ENCODE results near the gene RXRA.

Gene RXRA

DNA sequence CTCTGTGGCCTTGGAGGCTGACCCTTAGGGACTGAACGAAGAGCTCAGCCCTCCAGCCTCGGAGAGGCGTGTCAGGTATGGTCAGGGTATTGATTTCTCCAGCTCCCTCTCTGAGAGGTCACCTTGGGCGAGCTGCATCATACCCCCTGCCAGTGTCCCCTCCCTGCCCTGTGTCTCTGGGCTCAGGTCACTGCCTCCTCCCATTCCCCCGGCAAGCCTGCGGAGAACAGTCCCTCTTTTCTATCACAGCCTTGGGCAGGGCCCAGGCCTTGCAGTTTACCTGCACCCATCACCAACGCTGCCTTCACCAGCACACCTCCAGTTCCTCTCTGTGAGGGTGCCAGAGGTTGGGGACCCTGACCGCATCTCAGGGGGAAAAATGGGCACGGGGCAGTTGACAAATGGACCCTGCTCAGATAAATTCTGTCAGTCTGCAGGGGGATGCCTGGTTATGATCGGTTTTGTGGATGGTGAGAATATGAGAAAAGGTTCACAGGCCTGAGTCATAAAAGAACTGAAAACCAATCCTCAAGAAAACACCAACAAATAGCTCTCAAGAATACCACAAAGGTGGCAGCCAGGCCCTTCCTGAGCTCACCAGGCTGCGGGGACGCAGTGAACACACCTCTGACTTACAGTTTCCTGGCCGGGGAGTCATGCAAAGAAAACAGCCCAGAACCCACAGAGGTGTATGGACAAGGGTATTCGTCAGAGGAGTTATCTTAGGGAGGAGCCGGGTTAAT, 24.7 kb upstream of the RXRA start:
- no peak for DNase-seq (ENCODE audit: low spot score)
- Histone ChIP-seq H3K36me3 (replicated peaks in 1 of 2; ENCODE audit: control insufficient read depth in 2 of 2, insufficient read depth in 2 of 2, low read length in 2 of 2) (no peaks in the 10 kb centered on the region), H3K27ac (replicated peaks; ENCODE audit: low read length) (no peak overlapping the region), H2AK5ac (ENCODE audit: low read depth, low read length) (peak overlapping the region; percentile 42), H4K8ac (ENCODE audit: low read depth, low read length) (no peak overlapping the region), H3K18ac (ENCODE audit: low read length) (peak overlapping the region; percentile 84), H3K4ac (ENCODE audit: low read length) (no peak overlapping the region), H3K9me3 (replicated peaks in 1 of 2; ENCODE audit: control insufficient read depth in 2 of 2, insufficient read depth in 1 of 2, low read depth in 1 of 2, low read length in 2 of 2) (peaks cover 0 to 10% of the 10 kb centered on the region in 2 donors), H2BK15ac (ENCODE audit: low read length) (no peak overlapping the region), H3K4me1 (ENCODE audit: control insufficient read depth in 2 of 2, insufficient read depth in 1 of 2, low read depth in 1 of 2, low read length in 2 of 2) (peaks cover 0 to 4% of the 10 kb centered on the region in 2 donors), H3K79me1 (ENCODE audit: low read depth, low read length) (no peaks in the 10 kb centered on the region), H3K4me3 (ENCODE audit: low read length in 2 of 2) (no peak overlapping the region), H2AFZ (ENCODE audit: low read length) (no peak overlapping the region), H2BK120ac (ENCODE audit: low read depth, low read length) (no peak overlapping the region), H3K14ac (ENCODE audit: low read length) (no peak overlapping the region), H3K9ac (ENCODE audit: low read depth, low read length, poor library complexity) (no peak overlapping the region), H3K23ac (ENCODE audit: low read depth, low read length, poor library complexity) (no peak overlapping the region), H4K91ac (ENCODE audit: low read depth, low read length, poor library complexity) (peak overlapping the region; percentile 44), H2BK5ac (ENCODE audit: low read length) (no peak overlapping the region), H3K4me2 (ENCODE audit: insufficient read depth, low read length, poor library complexity, severe bottlenecking) (no peak overlapping the region), H2BK12ac (ENCODE audit: low read length) (peak overlapping the region; percentile 86), H3K27me3 (ENCODE audit: control insufficient read depth in 3 of 3, insufficient read depth in 3 of 3, low read depth in 1 of 3, low read length in 3 of 3) (peaks cover 0 to 5% (median 0%) of the 10 kb centered on the region in 3 experiments)
- WGBS, 2 donors (ENCODE audit: extremely low coverage in 2 of 2, insufficient read length in 2 of 2, insufficient replicate concordance in 1 of 2), result no CpG with 5 or more reads among the region's 15 CpGs

DNA sequence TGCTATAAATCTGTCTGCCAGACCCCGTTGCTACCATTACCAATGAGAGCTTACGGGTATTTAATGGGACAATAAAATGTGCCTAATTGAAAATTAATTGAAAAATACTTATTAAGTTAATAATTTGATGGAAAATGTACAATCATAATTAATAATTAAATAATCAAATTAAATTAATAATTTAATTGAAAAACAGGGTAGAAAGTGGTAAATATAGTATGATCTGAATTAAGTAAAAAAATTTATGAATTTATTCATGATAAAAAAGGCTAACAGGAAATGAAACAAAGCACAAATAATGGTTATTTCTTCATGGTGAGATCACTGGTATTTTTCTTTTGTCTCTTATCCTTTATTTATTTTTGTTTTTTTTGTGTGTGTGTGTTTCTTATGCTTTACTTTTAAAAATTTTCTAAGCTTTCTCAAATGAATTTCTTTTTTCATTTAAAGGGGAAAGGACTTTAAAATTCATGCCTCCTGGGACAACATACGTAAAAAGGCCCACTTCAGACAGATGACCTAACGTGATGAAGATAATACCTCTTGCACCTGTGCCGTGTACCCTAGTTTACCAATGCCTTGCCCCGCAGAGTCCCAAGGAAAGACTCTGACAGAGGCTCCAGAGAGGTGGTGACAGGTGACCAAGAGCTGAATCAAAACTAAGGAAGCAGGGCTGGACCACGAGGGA, 24.0 kb upstream of the RXRA start:
- H4K8ac ChIP-seq (ENCODE audit: low read depth, low read length), result no peak overlapping the region
- no peak overlapping the region for H3K27ac ChIP-seq (replicated peaks; ENCODE audit: low read length)
- no peak overlapping the region for H2BK15ac ChIP-seq (ENCODE audit: low read length)
- H3K36me3 ChIP-seq (replicated peaks in 1 of 2; ENCODE audit: control insufficient read depth in 2 of 2, insufficient read depth in 2 of 2, low read length in 2 of 2), result no peaks in the 10 kb centered on the region
- H3K18ac ChIP-seq (ENCODE audit: low read length), result peak overlapping the region; percentile 46
- no peak overlapping the region for H3K4me3 ChIP-seq (ENCODE audit: low read length in 2 of 2)
- no peak overlapping the region for H3K23ac ChIP-seq (ENCODE audit: low read depth, low read length, poor library complexity)
- no peak overlapping the region for H2AFZ ChIP-seq (ENCODE audit: low read length)
- no peak overlapping the region for H2BK120ac ChIP-seq (ENCODE audit: low read depth, low read length)
- no peak for DNase-seq (ENCODE audit: low spot score)
- no peak overlapping the region for H3K4me2 ChIP-seq (ENCODE audit: insufficient read depth, low read length, poor library complexity, severe bottlenecking)
- no peak overlapping the region for H2BK5ac ChIP-seq (ENCODE audit: low read length)
- no peak overlapping the region for H2AK5ac ChIP-seq (ENCODE audit: low read depth, low read length)
- no peak overlapping the region for H4K91ac ChIP-seq (ENCODE audit: low read depth, low read length, poor library complexity)
- H3K27me3 ChIP-seq (ENCODE audit: control insufficient read depth in 3 of 3, insufficient read depth in 3 of 3, low read depth in 1 of 3, low read length in 3 of 3), result peaks cover 0 to 5% (median 0%) of the 10 kb centered on the region in 3 experiments
- peaks cover 0 to 10% of the 10 kb centered on the region in 2 donors for H3K9me3 ChIP-seq (replicated peaks in 1 of 2; ENCODE audit: control insufficient read depth in 2 of 2, insufficient read depth in 1 of 2, low read depth in 1 of 2, low read length in 2 of 2)
- no peak overlapping the region for H3K4ac ChIP-seq (ENCODE audit: low read length)
- peaks cover 0 to 3% of the 10 kb centered on the region in 2 donors for H3K4me1 ChIP-seq (ENCODE audit: control insufficient read depth in 2 of 2, insufficient read depth in 1 of 2, low read depth in 1 of 2, low read length in 2 of 2)
- H3K14ac ChIP-seq (ENCODE audit: low read length), result peak overlapping the region; percentile 58
- no peaks in the 10 kb centered on the region for H3K79me1 ChIP-seq (ENCODE audit: low read depth, low read length)
- H3K9ac ChIP-seq (ENCODE audit: low read depth, low read length, poor library complexity), result no peak overlapping the region
- no CpG with 5 or more reads among the region's 7 CpGs for WGBS, 2 donors (ENCODE audit: extremely low coverage in 2 of 2, insufficient read length in 2 of 2, insufficient replicate concordance in 1 of 2)
- H2BK12ac ChIP-seq (ENCODE audit: low read length), result no peak overlapping the region

DNA sequence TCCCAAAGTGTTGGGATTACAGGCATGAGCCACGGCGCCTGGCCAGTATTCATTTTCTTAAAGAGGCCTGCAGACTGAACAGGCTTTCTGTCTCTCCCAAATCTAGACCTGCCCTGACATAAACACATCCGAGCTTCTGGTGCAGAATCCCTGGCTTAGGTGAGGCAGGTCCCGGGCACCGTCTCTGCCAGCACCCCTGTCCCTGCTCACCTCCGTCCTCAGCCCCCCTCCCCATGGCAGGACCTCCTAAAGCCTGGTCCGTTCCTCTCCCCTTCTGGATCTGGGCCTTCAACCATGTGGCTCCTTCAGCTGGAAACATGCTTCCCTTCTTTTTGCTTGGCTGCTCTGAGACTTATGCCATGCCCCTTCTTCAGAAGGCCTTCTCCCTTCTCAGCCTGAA, 22.7 kb upstream of the RXRA start:
- Histone ChIP-seq H3K23ac (ENCODE audit: low read depth, low read length, poor library complexity) (peak overlapping the region; percentile 53), H3K4me3 (ENCODE audit: low read length in 2 of 2) (peak overlapping the region in 1 of 2 donors; percentile 23), H2BK15ac (ENCODE audit: low read length) (peak overlapping the region; percentile 24), H4K91ac (ENCODE audit: low read depth, low read length, poor library complexity) (no peak overlapping the region), H3K9ac (ENCODE audit: low read depth, low read length, poor library complexity) (peak overlapping the region; percentile 33), H3K27ac (replicated peaks; ENCODE audit: low read length) (no peak overlapping the region), H2BK12ac (ENCODE audit: low read length) (no peak overlapping the region), H3K27me3 (ENCODE audit: control insufficient read depth in 3 of 3, insufficient read depth in 3 of 3, low read depth in 1 of 3, low read length in 3 of 3) (no peaks in the 10 kb centered on the region), H3K9me3 (replicated peaks in 1 of 2; ENCODE audit: control insufficient read depth in 2 of 2, insufficient read depth in 1 of 2, low read depth in 1 of 2, low read length in 2 of 2) (peaks cover 0 to 10% of the 10 kb centered on the region in 2 donors), H3K4me2 (ENCODE audit: insufficient read depth, low read length, poor library complexity, severe bottlenecking) (no peak overlapping the region), H2BK120ac (ENCODE audit: low read depth, low read length) (no peak overlapping the region), H3K18ac (ENCODE audit: low read length) (no peak overlapping the region), H3K4me1 (ENCODE audit: control insufficient read depth in 2 of 2, insufficient read depth in 1 of 2, low read depth in 1 of 2, low read length in 2 of 2) (peaks cover 0 to 3% of the 10 kb centered on the region in 2 donors), H3K36me3 (replicated peaks in 1 of 2; ENCODE audit: control insufficient read depth in 2 of 2, insufficient read depth in 2 of 2, low read length in 2 of 2) (no peaks in the 10 kb centered on the region), H2BK5ac (ENCODE audit: low read length) (no peak overlapping the region), H3K79me1 (ENCODE audit: low read depth, low read length) (no peaks in the 10 kb centered on the region), H3K14ac (ENCODE audit: low read length) (peak overlapping the region; percentile 47), H4K8ac (ENCODE audit: low read depth, low read length) (no peak overlapping the region), H2AFZ (ENCODE audit: low read length) (no peak overlapping the region), H3K4ac (ENCODE audit: low read length) (no peak overlapping the region), H2AK5ac (ENCODE audit: low read depth, low read length) (no peak overlapping the region)
- DNase-seq (ENCODE audit: low spot score), result no peak
- WGBS, 2 donors (ENCODE audit: extremely low coverage in 2 of 2, insufficient read length in 2 of 2, insufficient replicate concordance in 1 of 2), result no CpG with 5 or more reads among the region's 7 CpGs

DNA sequence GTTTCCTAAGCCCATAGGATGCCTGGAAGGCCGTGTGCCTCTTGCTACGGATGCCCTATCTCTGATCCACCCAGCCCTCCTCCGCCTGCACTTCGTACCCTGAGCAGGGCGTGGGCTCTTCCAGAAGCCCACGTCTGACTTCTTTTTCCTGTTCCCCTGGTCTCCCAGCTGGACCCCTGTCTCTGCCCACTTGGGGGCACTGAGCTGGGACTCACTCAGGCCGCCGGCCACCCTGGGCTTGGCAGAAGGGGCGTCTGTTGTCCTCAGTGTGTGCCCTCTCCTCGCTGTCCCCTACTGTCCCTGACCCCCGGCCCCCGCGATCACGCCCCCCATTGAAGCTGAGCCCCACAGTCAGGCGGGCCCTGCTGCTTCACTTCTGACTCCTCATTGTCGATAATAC, 22.0 kb upstream of the RXRA start:
- H2BK120ac ChIP-seq (ENCODE audit: low read depth, low read length), result no peak overlapping the region
- H3K27me3 ChIP-seq (ENCODE audit: control insufficient read depth in 3 of 3, insufficient read depth in 3 of 3, low read depth in 1 of 3, low read length in 3 of 3), result no peaks in the 10 kb centered on the region
- no peak overlapping the region for H4K91ac ChIP-seq (ENCODE audit: low read depth, low read length, poor library complexity)
- H3K4me3 ChIP-seq (ENCODE audit: low read length in 2 of 2), result no peak overlapping the region
- no peak overlapping the region for H3K27ac ChIP-seq (replicated peaks; ENCODE audit: low read length)
- no peaks in the 10 kb centered on the region for H3K79me1 ChIP-seq (ENCODE audit: low read depth, low read length)
- no peak overlapping the region for H2AFZ ChIP-seq (ENCODE audit: low read length)
- WGBS, 2 donors (ENCODE audit: extremely low coverage in 2 of 2, insufficient read length in 2 of 2, insufficient replicate concordance in 1 of 2), result no CpG with 5 or more reads among the region's 16 CpGs
- no peak overlapping the region for H2BK12ac ChIP-seq (ENCODE audit: low read length)
- peak overlapping the region; percentile 41 for H3K18ac ChIP-seq (ENCODE audit: low read length)
- peak overlapping the region; percentile 24 for H2BK15ac ChIP-seq (ENCODE audit: low read length)
- H3K9ac ChIP-seq (ENCODE audit: low read depth, low read length, poor library complexity), result no peak overlapping the region
- H3K4me1 ChIP-seq (ENCODE audit: control insufficient read depth in 2 of 2, insufficient read depth in 1 of 2, low read depth in 1 of 2, low read length in 2 of 2), result peaks cover 0 to 3% of the 10 kb centered on the region in 2 donors
- H3K4ac ChIP-seq (ENCODE audit: low read length), result no peak overlapping the region
- no peak for DNase-seq (ENCODE audit: low spot score)
- no peak overlapping the region for H3K4me2 ChIP-seq (ENCODE audit: insufficient read depth, low read length, poor library complexity, severe bottlenecking)
- H2BK5ac ChIP-seq (ENCODE audit: low read length), result no peak overlapping the region
- peaks cover 0 to 10% of the 10 kb centered on the region in 2 donors for H3K9me3 ChIP-seq (replicated peaks in 1 of 2; ENCODE audit: control insufficient read depth in 2 of 2, insufficient read depth in 1 of 2, low read depth in 1 of 2, low read length in 2 of 2)
- H3K14ac ChIP-seq (ENCODE audit: low read length), result no peak overlapping the region
- H4K8ac ChIP-seq (ENCODE audit: low read depth, low read length), result no peak overlapping the region
- H3K23ac ChIP-seq (ENCODE audit: low read depth, low read length, poor library complexity), result no peak overlapping the region
- no peaks in the 10 kb centered on the region for H3K36me3 ChIP-seq (replicated peaks in 1 of 2; ENCODE audit: control insufficient read depth in 2 of 2, insufficient read depth in 2 of 2, low read length in 2 of 2)
- peak overlapping the region; percentile 71 for H2AK5ac ChIP-seq (ENCODE audit: low read depth, low read length)

All from neuronal stem cell (in vitro differentiated cells).